ENCODE measurements around the gene KLHL15.

DNA sequence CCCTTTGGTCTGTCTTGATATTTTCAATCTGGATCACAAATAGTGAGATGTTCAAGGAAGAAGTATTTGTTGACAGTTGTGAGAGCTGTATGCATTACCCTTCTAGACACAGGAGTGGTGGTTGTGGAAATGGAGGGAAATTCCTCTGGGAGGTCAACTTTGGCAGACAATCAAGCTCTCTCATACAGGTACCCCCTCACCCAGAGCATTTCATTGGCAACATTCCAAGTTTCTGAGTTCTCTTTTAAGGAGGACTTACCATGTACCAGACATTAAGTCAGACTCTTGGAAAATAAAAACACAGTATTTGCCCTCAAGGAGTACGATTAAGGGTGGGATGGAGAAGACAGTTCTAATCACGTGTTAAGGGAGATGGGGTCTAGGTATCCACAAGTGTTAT, 45.3 kb downstream of the KLHL15 start:
- TF ChIP-seq, protein P1, sequence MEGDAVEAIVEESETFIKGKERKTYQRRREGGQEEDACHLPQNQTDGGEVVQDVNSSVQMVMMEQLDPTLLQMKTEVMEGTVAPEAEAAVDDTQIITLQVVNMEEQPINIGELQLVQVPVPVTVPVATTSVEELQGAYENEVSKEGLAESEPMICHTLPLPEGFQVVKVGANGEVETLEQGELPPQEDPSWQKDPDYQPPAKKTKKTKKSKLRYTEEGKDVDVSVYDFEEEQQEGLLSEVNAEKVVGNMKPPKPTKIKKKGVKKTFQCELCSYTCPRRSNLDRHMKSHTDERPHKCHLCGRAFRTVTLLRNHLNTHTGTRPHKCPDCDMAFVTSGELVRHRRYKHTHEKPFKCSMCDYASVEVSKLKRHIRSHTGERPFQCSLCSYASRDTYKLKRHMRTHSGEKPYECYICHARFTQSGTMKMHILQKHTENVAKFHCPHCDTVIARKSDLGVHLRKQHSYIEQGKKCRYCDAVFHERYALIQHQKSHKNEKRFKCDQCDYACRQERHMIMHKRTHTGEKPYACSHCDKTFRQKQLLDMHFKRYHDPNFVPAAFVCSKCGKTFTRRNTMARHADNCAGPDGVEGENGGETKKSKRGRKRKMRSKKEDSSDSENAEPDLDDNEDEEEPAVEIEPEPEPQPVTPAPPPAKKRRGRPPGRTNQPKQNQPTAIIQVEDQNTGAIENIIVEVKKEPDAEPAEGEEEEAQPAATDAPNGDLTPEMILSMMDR (IDR thresholded peaks at IDR 0.05; ENCODE audit: borderline replicate concordance, extremely low read depth, low read length, poor library complexity, severe bottlenecking), result no peak
- TF ChIP-seq EZH2 (IDR thresholded peaks at IDR 0.05; ENCODE audit: borderline replicate concordance, low read depth, low read length, severe bottlenecking), result no peak

Measured in DND-41 (cell line).